GM19468 (cell line): Measurements from ENCODE around the gene AATF.

Experiments used
- ATAC-seq: cut with Tn5 transposase; IDR thresholded peaks from one replicate; pipeline ENCODE4 v1.9.1; 2021; ENCODE audit warnings: mild to moderate bottlenecking, moderate library complexity, moderate number of reproducible peaks; ENCODE audit not compliant: unreplicated experiment; ENCODE audit errors: extremely low read depth

AATF gene

GRCh38 chr17:37094391-37094790, 145.6 kb downstream of the AATF start:
- ATAC-seq, result no peak

GRCh38 chr17:37096071-37096470, 147.3 kb downstream of the AATF start:
- no peak for ATAC-seq

- ATAC-seq, result no peak
Observed at GRCh38 chr17:37097154-37097553, 148.4 kb downstream of the AATF start.

GRCh38 chr17:37098152-37098551, 149.4 kb downstream of the AATF start:
- ATAC-seq, result no peak

- ATAC-seq, result no peak
Observed at GRCh38 chr17:37098910-37099664, 150.3 kb downstream of the AATF start.

- ATAC-seq, result no peak
Observed at GRCh38 chr17:37100231-37100630, 151.5 kb downstream of the AATF start.

- ATAC-seq, result no peak
Observed at GRCh38 chr17:37101306-37101705, 152.6 kb downstream of the AATF start.

GRCh38 chr17:37103231-37103630, 154.5 kb downstream of the AATF start:
- ATAC-seq, result no peak

GRCh38 chr17:37106049-37106448, 157.3 kb downstream of the AATF start:
- ATAC-seq, result no peak
